ENCODE data around the gene NEO1. TPM values are rescaled to one million over a fixed set of nuclear protein-coding genes. Genes with fewer than 3 reads are reported as not detected.

NEO1 gene
- total and polyA plus RNA-seq, 4 donors = 1.6 to 9.9 (median 5.8) TPM

GRCh38 chr15:73318463-73319351 lies 266.4 kb downstream of the NEO1 start:
- peaks cover 0 to 6% (median 0%) of the 10 kb centered on the region in 4 donors for H3K27me3 ChIP-seq (ENCODE audit: control insufficient read depth in 4 of 4, insufficient read depth in 4 of 4, low read length in 3 of 4)
- 25% methylated on average over 42 of the region's 42 CpGs for WGBS
- H3K4me3 ChIP-seq (ENCODE audit: low read depth in 1 of 3, low read length in 3 of 3) = no peak overlapping the region
- no peak for DNase-seq (ENCODE audit: low spot score)
- no peaks in the 10 kb centered on the region for H3K9me3 ChIP-seq (ENCODE audit: control insufficient read depth in 4 of 4, low read length in 3 of 4)
- TF ChIP-seq RAD21 (IDR thresholded peaks at IDR 0.05) (no peak), ZBTB33 (IDR thresholded peaks at IDR 0.05) (no peak), FOXA2 (IDR thresholded peaks at IDR 0.05) (no peak), NR2F2 (IDR thresholded peaks at IDR 0.05) (no peak), FOXA1 (IDR thresholded peaks at IDR 0.05) (no peak), TAF1 (conservative IDR thresholded peaks at IDR 0.05) (no peak), CTCF (IDR thresholded peaks at IDR 0.05; ENCODE audit: low read depth, low read length, missing input control) (no peak), YY1 (IDR thresholded peaks at IDR 0.05) (no peak), EGR1 (IDR thresholded peaks at IDR 0.05; ENCODE audit: low read depth in 2 of 2) (no peak)
- H3K9ac ChIP-seq (ENCODE audit: low read depth in 1 of 2, low read length in 2 of 2) = no peak overlapping the region
- H3K36me3 ChIP-seq (ENCODE audit: control insufficient read depth in 4 of 4, insufficient read depth in 3 of 4, low read depth in 1 of 4, low read length in 3 of 4) = no peaks in the 10 kb centered on the region
- no peak overlapping the region for H3K27ac ChIP-seq (ENCODE audit: low read depth in 1 of 2, low read length in 2 of 2)
- H3K4me1 ChIP-seq (ENCODE audit: control insufficient read depth in 4 of 4, insufficient read depth in 4 of 4, low read length in 3 of 4) = no peaks in the 10 kb centered on the region

- no peaks in the 10 kb centered on the region for H3K9me3 ChIP-seq (ENCODE audit: control insufficient read depth in 4 of 4, low read length in 3 of 4)
- peaks cover 0 to 6% (median 0%) of the 10 kb centered on the region in 4 donors for H3K27me3 ChIP-seq (ENCODE audit: control insufficient read depth in 4 of 4, insufficient read depth in 4 of 4, low read length in 3 of 4)
- no peak overlapping the region for H3K27ac ChIP-seq (ENCODE audit: low read depth in 1 of 2, low read length in 2 of 2)
- no peak overlapping the region for H3K9ac ChIP-seq (ENCODE audit: low read depth in 1 of 2, low read length in 2 of 2)
- WGBS = 79% methylated on average over 8 of the region's 8 CpGs
- no peak overlapping the region for H3K4me3 ChIP-seq (ENCODE audit: low read depth in 1 of 3, low read length in 3 of 3)
- no peaks in the 10 kb centered on the region for H3K36me3 ChIP-seq (ENCODE audit: control insufficient read depth in 4 of 4, insufficient read depth in 3 of 4, low read depth in 1 of 4, low read length in 3 of 4)
- DNase-seq (ENCODE audit: low spot score) = no peak
- TF ChIP-seq FOXA2 (IDR thresholded peaks at IDR 0.05) (no peak), SP1 (IDR thresholded peaks at IDR 0.05) (no peak), GABPA (IDR thresholded peaks at IDR 0.05 in 1 of 2, conservative IDR thresholded peaks at IDR 0.05 in 1 of 2) (no peak), EGR1 (IDR thresholded peaks at IDR 0.05; ENCODE audit: low read depth in 2 of 2) (no peak), TAF1 (conservative IDR thresholded peaks at IDR 0.05) (no peak)
- no peaks in the 10 kb centered on the region for H3K4me1 ChIP-seq (ENCODE audit: control insufficient read depth in 4 of 4, insufficient read depth in 4 of 4, low read length in 3 of 4)
Measured at GRCh38 chr15:73319460-73320245, 267.4 kb downstream of the NEO1 start.
